GM19351 (cell line): Measurements from ENCODE around the gene TXNDC15.
A peak's percentile ranks its signal among the peaks of the same experiment; 100 is the strongest.
"Not testable (repeated sequence)": the region's sequence is repeated elsewhere in the genome, so short reads cannot be mapped to it uniquely, and the experiment has no call there.

Experiments
- ATAC-seq: cut with Tn5 transposase; IDR thresholded peaks from one replicate; pipeline ENCODE4 v1.9.1; 2021; ENCODE audit warnings: mild to moderate bottlenecking, moderate library complexity; ENCODE audit not compliant: unreplicated experiment

Gene TXNDC15

GRCh38 chr5:134874831-134875655 is 872 bp downstream of the TXNDC15 start:
- ATAC-seq = peak; percentile 38

DNA sequence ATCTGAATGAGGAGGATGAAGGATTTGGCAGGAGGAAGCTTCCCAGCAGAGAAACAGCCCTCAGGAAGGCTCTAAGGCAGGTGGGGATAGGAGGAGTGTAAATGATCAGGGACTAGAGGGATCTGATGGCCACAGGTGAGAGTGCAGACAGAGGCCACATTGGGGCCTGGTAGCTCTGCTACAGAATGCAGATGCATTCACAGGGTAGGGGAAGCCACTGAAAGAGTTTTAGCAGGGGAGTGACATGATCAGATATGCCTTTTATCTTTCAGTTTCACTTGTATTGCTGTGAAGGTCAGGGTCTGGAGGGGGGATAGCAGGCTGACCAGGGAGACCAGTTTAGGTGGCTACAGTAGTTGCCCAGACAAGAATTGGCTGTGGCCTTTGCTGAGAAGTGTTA is 3.0 kb downstream of the TXNDC15 start:
- ATAC-seq = peak; percentile 47

DNA sequence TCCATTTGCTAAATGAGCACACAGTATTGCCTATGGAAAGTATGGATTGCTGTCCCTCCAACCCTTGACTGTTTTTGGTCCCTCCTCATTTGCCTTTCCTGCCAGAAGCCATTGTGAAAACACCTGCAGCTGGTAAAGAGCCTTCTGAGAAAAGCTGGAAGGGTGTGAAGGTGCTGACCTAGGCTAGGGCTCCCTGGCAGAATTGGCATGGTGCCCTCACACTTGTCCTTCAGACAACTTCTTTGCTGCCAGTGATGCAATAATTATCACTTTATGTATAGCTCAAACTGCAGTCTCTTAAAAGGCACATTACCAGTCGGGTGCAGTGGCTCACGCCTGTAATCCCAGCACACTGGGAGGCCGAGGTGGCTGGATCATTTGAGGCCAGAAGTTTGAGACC is 4.2 kb downstream of the TXNDC15 start:
- ATAC-seq = no peak

DNA sequence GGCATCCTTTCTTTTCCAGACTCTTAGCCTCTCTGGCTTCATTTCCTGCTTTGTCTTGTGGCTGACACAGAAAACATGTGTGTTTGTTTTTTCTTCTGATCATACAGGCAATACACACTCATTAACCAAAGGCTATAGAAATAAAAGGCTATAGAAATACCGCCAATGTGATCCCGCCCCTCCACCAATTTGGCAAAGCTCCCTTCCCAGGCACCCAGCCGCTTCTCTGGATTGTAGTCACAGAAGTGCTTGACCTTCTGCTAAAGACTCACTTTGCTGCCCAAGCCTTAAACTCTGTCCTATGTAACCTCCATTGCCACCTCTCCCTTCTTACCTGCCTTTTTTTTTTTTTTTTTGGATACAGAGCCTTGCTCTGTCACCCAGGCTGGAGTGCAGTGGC is 5.3 kb downstream of the TXNDC15 start:
- ATAC-seq = no peak

GRCh38 chr5:134880937-134881336 is 6.8 kb downstream of the TXNDC15 start:
- ATAC-seq = not testable (repeated sequence)

GRCh38 chr5:134881711-134882110 is 7.5 kb downstream of the TXNDC15 start:
- not testable (repeated sequence) for ATAC-seq

DNA sequence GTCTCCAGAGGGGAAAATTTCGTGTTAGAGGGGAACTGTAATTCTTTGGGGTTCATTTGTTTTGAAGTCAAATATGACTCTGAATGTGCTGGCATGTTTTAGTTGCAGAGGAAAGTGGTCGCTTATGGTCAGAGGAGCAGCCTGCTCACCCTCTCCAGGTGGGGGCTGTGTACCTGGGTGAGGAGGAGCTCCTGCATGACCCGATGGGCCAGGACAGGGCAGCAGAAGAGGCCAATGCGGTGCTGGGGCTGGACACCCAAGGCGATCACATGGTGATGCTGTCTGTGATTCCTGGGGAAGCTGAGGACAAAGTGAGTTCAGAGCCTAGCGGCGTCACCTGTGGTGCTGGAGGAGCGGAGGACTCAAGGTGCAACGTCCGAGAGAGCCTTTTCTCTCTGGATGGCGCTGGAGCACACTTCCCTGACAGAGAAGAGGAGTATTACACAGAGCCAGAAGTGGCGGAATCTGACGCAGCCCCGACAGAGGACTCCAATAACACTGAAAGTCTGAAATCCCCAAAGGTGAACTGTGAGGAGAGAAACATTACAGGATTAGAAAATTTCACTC is 13.5 kb downstream of the TXNDC15 start:
- ATAC-seq = no peak

DNA sequence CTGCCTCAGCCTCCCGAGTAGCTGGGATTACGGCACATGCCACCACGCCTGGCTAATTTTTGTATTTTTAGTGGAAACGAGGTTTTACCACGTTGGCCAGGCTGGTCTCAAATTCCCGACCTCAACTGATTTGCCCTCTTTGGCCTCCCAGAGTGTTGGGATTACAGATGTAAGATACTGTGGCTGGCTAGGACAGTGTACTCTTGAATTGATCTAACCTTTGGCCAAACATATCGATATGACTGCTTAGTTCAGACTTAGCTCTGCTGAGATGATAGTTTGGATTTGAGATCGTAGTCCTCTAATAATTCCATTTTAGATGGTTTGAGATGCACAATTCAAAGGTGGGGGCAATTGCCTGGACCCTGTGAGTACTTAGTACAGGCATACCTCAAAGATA is 15.2 kb downstream of the TXNDC15 start:
- no peak for ATAC-seq

DNA sequence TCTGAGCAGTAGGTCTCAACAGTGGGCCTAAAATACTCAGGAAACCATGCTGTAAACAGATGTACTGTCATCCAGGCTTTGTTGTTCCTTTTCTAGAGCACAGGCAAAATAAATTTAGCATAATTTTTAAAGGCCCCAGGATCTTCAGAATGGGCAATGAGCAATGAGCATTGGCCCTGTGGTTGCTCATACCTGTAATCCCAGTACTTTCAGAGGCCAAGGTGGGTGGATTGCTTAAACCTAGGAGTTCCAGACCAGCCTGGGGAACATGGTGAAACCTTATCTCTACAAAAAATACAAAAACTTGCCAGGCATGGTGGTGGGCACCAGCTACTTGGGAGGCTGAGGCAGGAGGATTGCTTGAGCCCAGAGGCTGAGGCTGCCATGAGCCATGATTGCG is 17.3 kb downstream of the TXNDC15 start:
- ATAC-seq = no peak

DNA sequence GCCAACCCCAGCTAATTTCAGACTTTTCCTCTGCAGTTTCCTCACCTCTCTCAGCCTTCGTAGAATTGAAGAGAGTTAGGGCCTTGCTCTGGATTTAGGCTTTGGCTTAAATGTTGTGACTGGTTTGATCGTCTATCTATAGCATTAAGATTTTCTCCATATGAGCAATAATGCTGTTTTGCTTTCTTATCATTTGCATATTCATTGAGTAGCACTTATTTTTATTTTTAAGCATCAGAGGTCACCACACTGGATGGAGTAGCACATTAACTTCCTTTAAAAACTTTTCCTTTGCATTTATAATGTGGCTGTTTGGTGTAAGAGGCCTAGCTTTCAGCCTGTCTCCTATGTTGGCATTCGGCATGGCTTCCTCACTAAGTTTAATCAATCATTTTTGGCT is 18.1 kb downstream of the TXNDC15 start:
- no peak for ATAC-seq

- no peak for ATAC-seq
Measured at GRCh38 chr5:134892926-134893325, 18.8 kb downstream of the TXNDC15 start.

DNA sequence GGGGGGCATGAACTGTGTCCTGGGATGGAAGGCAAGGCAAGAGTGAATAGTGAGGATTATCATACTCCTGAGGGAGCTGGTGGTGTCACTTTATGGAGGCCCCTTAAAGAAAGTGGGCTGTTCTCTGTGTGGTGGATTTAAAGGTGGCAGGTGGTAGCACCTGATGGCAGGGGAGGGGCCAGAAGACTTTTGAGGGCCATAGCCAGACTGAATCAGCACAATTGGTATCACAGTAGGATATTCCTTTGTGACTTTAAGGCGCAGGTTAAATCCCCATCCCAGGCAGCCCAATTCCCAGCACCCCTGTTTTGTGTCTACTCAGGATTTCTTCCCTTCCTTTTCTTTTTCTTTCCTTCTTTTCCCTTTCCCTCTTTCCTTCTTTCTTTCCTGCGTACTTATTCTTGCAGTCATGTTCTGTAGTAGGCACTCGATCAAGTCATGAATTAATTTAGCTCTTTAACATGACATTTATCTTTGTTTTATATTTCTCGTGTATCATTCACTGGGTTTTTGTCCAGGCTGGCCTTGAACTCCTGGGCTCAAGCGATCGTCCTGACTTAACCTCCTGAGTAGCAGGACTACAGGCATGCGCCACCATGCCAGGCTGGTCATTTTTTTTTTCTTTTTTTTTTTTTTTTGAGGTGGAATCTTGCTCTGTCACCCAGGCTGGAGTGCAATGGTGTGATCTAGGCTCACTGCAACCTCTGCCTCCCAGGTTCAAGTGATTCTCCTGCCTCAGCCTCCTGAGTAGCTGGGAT is 19.8 kb downstream of the TXNDC15 start:
- no peak for ATAC-seq

- peak; percentile 36 for ATAC-seq
Measured at GRCh38 chr5:134902071-134902801, 28.1 kb downstream of the TXNDC15 start.

- peak; percentile 71 for ATAC-seq
Measured at GRCh38 chr5:134904610-134905245, 30.6 kb downstream of the TXNDC15 start, which contains the start of gene PCBD2. PCBD2 (plus strand) TSS chr5:134905131; CDS start chr5:134905140, 9 bp downstream.

DNA sequence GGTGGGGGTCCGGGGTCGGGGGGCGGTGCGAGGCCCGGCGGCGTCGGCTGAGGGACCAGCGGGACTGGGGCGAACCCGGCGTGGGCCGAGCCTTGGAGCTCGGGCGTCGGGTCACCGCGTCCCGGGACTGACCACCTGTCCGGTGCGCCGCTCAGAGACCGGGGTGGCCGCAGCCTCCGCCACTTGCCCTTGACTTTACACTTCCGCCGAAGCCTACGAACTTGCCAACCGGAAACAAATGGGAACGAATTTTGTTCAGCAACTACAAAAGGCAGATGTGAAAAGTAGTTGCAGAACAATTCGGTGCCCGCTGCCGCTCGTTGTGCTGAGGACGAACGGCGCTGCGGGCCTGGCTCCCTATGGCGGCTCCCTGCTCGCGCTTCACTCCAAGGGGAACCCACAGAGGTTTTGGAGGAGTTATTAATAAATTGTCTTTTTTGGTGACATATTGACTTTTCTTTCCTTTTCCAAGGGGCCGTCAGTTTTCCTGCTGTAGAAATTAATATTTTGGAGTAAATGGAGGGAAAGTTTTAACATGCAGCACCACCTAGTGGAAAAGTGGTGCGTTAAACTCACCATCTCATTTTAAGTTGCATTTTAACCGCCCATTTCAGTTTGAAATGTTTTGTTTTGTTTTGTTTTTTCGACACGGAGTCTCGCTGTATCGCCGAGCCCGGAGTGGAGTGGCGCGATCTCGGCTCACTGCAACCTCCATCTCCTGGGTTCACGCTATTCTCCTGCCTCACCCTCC is 31.2 kb downstream of the TXNDC15 start:
- peak; percentile 24 for ATAC-seq

GRCh38 chr5:134906811-134907210 is 32.6 kb downstream of the TXNDC15 start:
- no peak for ATAC-seq

GRCh38 chr5:134910752-134911151 is 36.6 kb downstream of the TXNDC15 start:
- ATAC-seq = not testable (repeated sequence)

GRCh38 chr5:134911285-134912206 is 37.4 kb downstream of the TXNDC15 start:
- no peak for ATAC-seq

GRCh38 chr5:134913254-134913653 is 39.1 kb downstream of the TXNDC15 start:
- no peak for ATAC-seq
